Fibroblast of mammary gland (primary cell): Measurements from ENCODE around the gene STK17A.

Experiments
- DNase-seq: peaks from one replicate; pipeline ENCODE4 v3.0.0-alpha.2; 2010; ENCODE audit warnings: low read depth
- H3K4me3 ChIP-seq: 2 replicates; pipeline ENCODE4 v1.5.1; 2011; ENCODE audit warnings: low read depth, mild to moderate bottlenecking, low read length, moderate library complexity; ENCODE audit not compliant: control insufficient read depth
- CTCF ChIP-seq: conservative IDR thresholded peaks from 2 replicates; pipeline ENCODE4 v1.5.1; 2011; ENCODE audit warnings: low read depth, low read length, inconsistent platforms; ENCODE audit not compliant: control insufficient read depth, insufficient read depth

The STK17A gene

GRCh38 chr7:43629857-43630256 is 46.9 kb downstream of the STK17A start:
- no peak for DNase-seq
- no peak overlapping the region for H3K4me3 ChIP-seq
- no peak for TF ChIP-seq CTCF

DNA sequence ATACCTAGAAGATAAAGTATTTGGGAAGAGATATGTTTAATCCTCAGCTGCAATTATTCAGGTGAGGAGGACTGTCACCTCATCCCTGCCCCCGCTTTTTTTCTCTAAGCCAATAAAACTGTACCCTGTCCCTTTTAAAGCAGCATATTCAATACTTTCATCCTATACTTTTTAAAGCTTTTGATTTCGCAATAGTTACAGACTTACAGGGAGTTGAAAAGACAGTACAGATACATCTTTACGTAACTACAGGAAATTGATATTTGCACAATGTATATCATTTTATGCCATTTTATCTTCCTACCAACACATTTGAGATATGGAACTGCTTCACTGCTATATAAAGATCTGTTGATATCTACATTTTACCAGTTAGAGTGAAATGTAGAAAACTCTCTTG is 47.6 kb downstream of the STK17A start:
- no peak overlapping the region for H3K4me3 ChIP-seq
- no peak for TF ChIP-seq CTCF
- no peak for DNase-seq

- no peak for DNase-seq
- no peak for TF ChIP-seq CTCF
- no peak overlapping the region for H3K4me3 ChIP-seq
Measured at GRCh38 chr7:43631559-43631958, 48.7 kb downstream of the STK17A start.

GRCh38 chr7:43632746-43633145 is 49.8 kb downstream of the STK17A start:
- H3K4me3 ChIP-seq = no peak overlapping the region
- TF ChIP-seq CTCF = no peak
- DNase-seq = no peak

GRCh38 chr7:43634384-43634783 is 51.5 kb downstream of the STK17A start:
- H3K4me3 ChIP-seq = no peak overlapping the region
- DNase-seq = no peak
- TF ChIP-seq CTCF = no peak

- no peak for TF ChIP-seq CTCF
- no peak overlapping the region for H3K4me3 ChIP-seq
- peak; percentile 55 for DNase-seq
Measured at GRCh38 chr7:43636093-43636492, 53.2 kb downstream of the STK17A start.

DNA sequence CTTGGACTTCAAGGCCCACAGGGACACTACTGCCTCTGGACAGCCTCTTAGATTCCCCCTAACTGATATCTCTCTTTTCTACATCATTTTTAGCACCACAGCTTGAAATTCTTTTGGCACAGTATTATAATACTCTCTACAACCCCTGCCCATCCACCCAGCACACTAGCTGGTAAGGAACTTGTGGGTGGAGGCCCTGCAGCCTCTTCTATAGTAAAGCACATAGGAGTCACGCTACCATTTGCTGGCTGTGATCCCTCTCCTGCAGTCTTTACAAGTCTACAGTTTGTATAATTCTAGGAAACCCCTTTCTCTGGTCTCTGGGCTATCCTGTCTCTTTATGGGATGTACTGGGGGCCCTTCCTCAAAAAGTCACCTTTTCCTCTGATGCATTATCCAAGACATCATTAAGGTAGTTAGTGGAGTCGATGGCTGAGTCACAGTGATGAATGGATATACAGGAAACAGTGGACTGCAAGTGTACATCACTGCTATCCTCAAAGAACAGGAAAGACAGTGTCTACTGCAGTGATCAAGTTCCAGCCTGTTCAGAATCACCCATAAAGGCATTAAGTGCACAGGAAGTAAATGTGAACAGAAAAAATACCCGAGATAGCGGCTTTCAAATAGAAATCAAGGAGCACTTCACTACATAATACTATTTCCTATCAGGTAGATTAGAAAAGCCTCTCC is 54.4 kb downstream of the STK17A start:
- TF ChIP-seq CTCF = no peak
- DNase-seq = peak; percentile 58

More for the DNA sequence above, 54.4 kb downstream of the STK17A start:
- no peak overlapping the region for H3K4me3 ChIP-seq
